SKM-1 (cell line): Measurements from ENCODE around the gene GGA1.
A peak's percentile ranks its signal among the peaks of the same experiment; 100 is the strongest.

Experiments
- DNase-seq: peaks from one replicate; lab custom pipeline; 2025; ENCODE audit not compliant: unreplicated experiment; lab: John Stamatoyannopoulos, UW

GGA1 gene, protein sequence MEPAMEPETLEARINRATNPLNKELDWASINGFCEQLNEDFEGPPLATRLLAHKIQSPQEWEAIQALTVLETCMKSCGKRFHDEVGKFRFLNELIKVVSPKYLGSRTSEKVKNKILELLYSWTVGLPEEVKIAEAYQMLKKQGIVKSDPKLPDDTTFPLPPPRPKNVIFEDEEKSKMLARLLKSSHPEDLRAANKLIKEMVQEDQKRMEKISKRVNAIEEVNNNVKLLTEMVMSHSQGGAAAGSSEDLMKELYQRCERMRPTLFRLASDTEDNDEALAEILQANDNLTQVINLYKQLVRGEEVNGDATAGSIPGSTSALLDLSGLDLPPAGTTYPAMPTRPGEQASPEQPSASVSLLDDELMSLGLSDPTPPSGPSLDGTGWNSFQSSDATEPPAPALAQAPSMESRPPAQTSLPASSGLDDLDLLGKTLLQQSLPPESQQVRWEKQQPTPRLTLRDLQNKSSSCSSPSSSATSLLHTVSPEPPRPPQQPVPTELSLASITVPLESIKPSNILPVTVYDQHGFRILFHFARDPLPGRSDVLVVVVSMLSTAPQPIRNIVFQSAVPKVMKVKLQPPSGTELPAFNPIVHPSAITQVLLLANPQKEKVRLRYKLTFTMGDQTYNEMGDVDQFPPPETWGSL

GRCh38 chr22:37608477-37609239, at the start of gene GGA1:
TSS of gene GGA1 (plus strand) at chr22:37608834. CDS start at chr22:37608861, 27 bp downstream.
- peak; percentile 98 for DNase-seq

DNA sequence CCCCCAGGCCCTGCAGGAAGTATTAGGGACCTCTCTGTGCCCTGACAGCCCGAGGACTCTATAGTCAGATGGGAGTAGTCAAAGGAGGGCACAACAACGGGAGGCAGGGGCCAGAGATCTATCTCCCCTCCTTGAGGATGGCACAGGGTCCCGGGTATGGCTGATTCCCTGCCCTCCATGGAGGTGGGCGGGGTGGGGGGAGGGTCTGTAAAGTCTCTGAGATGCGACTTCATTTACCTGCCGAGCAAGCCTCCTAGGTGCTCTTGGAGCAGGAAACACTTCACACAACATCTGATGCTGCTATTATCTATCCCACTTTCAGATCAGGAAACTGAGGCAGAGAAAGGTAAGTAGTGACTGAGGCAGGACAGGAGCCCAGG, 49.1 kb upstream of the GGA1 start:
- DNase-seq = no peak

- DNase-seq = no peak
These were observed 48.6 kb upstream of the GGA1 start, which contains the start of gene CDC42EP1 for GRCh38 chr22:37559901-37560607. TSS of gene CDC42EP1 (plus strand) at chr22:37560480. CDS start at chr22:37566350, 5,870 bp downstream.

DNA sequence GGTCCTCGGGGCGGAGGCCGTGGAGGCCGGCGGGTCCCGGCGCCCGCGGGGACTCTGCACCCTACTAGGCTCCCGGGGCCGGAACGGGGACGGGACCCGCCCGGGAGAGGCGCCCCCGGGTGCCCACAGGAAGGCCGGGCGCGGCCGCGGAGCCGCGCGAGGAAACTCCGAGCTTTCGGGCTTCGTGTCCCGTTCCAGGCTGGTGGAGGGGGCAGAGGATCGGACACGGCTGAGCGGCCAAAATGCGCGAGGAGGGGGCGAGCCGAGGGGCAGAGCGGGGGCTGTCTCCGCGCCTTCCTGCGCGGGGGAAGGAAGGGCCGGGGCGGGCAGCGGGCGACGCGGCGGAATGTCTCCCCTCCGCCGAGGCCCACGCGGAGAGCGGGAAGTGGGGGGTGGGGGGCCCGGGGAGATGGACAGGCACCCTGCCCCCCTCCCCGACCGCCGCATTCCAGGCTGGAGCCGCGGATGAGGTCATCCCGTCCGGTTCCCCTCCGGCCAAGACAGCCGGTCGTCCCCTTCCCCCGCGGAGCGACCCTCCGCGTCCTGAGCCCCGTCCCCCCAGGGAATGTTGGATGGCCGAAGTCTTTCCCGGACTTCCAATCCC, 47.9 kb upstream of the GGA1 start:
- DNase-seq = no peak

DNA sequence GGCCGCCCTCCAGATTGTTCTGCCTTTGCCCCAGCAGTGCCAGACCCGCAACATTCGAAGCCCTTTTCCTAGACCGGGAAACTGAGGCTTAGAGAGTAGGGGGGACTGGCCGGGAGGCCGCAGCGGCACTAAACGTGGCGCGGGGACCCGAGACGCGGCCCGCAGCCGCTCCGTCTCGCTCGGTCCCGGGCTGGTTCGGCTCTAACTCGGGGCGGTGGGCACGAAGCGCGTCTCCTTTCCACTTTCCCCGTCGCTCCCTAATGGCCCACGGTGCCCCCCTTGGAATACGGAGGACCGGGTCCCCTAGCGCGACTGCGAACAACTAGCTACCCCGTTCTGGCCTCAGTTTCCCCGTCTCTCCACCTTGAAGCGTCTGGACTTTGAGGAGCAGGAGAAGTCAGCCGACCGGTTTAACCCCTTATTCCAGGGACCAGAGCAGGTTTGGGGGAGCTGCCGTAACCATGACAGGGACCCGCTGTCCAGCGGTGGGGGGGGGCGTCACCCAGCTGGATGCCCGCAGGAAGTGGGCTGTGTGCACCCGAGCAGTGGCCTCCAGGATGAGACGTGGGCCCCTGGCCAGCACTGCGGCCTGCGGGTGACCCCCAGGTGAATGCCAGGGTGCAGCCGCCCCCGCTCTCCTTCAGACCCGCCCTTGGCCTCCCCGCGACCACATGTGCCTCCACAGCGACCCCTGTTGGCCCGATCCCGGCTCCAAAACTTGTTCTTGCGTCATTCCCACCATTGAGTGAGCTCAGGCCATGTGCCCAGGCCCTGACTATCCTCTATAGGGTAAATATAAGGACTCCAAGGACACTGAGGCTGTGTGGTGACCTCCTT, 47.2 kb upstream of the GGA1 start:
- peak; percentile 45 for DNase-seq

- DNase-seq = no peak
These were observed 46.4 kb upstream of the GGA1 start for GRCh38 chr22:37562049-37562875.

DNA sequence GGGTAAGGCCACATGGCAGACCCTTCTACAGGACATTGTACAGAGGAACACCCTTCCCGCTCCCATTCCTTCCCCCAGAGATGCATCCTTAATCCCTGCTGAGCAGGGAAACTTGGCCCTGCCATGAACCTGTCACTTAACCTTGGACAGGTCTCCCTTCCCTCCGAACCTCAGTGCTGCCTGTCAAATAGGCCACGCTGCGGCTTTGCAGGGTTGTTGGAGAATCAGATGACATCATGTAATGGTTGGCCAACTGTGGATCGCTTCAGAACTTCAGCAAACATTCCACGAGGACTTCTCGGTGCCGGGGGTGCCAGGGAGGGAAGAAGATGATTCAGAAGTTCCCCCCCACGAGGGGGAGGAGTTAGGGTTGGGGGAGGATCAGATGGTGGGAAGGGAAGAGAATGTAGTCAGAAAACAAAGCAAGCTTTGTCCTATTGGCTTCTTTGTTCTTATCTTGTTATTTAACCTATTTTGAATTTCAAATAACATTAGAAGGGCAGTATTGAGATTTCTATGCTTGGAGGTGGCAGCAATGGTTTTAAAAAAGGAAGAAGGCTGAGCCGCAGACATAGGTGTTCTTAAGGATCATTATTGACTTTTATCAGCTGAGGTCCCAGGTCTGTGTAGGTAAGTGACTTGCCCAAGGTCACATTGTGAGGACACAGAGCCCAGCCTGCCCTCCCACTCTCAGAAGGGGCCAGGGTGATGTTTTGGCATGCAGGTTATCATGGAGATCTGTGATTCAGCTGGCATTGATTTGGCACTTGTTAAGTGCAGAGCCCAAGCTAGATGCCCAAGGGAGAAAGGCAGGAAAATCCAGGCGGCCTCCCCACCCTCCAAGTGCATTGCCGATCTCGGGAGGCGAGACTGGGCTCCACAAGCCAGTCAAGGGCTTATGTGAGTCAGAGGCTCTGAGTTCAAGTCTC, 45.2 kb upstream of the GGA1 start:
- no peak for DNase-seq

GRCh38 chr22:37564111-37564711, 44.4 kb upstream of the GGA1 start:
- DNase-seq = no peak

DNA sequence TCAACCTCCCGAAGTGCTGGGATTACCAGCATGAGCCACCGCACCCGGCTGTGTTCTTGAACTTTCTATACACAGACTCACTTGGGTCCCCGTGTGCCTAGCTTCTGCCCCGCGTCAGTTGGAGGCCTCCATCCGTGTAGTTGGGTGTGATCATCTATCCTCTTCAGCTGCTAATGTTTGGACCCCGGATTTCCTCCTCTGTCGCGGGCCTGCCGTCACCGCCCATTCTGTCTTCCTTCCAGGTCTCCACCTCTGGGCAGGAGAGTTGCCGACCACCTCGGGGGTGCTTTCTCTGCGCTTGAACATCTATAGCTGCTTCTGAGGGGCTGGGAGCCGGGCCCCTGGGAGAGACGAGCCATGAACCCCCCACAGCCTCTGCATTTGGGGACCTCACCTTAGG, 42.8 kb upstream of the GGA1 start:
- no peak for DNase-seq

DNA sequence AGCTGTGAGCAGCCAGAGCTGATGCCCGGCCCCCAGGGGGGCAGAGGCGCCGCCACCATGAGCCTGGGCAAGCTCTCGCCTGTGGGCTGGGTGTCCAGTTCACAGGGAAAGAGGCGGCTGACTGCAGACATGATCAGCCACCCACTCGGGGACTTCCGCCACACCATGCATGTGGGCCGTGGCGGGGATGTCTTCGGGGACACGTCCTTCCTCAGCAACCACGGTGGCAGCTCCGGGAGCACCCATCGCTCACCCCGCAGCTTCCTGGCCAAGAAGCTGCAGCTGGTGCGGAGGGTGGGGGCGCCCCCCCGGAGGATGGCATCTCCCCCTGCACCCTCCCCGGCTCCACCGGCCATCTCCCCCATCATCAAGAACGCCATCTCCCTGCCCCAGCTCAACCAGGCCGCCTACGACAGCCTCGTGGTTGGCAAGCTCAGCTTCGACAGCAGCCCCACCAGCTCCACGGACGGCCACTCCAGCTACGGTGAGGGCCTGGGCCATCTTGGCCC, 42.3 kb upstream of the GGA1 start:
- DNase-seq = no peak

DNA sequence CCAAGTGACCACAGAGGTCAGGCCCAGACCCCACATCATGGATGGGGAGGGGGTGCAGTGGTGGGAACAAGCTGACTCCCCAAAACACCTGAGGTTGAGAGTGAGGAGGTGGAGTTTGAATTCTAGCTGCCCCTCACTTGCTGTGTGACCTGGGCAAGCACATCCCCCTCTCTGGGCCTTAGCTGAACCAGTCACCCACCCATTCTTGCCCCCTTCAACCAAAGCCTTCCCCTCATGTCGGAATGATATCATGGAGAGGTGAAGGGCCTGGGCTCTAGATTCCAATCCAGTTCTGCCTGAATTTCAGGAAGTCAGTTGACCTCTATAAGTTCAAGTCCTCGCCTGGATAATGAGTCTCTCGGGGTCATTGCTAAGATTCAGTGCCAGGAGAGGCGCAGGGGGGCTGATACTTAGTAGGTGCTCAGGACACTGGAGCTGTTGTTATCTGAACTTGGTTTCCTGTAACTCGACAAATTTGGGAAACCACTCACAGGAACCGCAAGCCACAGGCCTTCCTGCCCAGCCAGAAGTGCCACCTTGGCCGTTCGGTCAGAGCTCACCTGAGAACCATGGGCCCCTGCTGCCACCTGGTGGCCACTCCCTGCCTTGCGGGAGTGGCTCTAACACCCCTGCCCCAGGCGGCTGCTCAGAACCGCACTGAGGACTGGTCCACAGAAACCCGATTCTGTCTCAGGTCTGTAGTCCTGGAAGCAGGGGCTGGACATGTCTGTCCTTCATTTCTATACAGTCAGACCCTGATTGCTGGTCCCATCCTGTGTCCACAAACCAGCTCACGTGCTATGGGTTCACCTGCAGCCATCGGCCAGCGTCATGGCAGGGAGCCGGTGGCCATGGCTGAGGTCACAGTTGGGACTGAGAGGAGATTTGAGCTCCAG, 41.5 kb upstream of the GGA1 start:
- DNase-seq = peak; percentile 42

DNA sequence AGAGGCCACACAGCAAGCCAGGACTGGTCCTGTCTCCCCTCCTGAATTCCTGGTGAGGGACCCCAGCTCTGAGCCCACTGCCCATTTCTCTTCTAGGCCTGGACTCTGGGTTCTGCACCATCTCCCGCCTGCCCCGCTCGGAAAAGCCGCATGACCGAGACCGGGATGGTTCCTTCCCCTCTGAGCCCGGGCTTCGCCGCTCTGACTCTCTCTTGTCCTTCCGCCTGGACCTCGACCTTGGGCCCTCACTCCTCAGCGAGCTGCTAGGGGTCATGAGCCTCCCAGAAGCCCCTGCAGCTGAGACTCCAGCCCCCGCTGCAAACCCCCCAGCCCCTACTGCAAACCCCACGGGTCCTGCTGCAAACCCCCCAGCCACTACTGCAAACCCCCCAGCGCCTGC, 40.6 kb upstream of the GGA1 start:
- DNase-seq = no peak

DNA sequence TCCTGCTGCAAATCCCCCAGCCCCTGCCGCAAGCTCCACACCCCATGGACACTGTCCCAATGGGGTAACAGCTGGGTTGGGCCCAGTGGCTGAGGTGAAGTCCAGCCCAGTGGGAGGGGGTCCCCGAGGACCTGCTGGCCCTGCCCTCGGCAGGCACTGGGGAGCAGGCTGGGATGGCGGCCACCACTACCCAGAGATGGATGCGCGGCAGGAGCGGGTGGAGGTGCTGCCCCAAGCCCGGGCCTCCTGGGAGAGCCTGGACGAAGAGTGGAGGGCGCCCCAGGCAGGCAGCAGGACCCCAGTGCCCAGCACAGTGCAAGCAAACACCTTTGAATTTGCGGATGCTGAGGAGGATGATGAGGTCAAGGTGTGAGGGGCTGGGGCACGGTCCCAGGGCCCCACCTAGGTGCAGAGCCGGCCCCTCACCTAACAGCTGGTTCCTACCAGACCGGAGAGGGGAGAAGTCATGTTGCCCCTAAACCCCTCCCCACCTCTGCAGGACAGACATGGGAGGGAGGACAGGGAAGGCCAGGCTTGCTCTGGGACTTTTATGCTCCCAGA, 40.1 kb upstream of the GGA1 start:
- no peak for DNase-seq

- no peak for DNase-seq
These were observed 39.4 kb upstream of the GGA1 start for GRCh38 chr22:37569009-37569920.
